PC-3 (cell line): ENCODE measurements around the gene POLR3E.

Experiments
- EZH2 ChIP-seq: fragments of 300-600 bp; sonication (generic); IDR thresholded peaks from one replicate; pipeline ENCODE4 v1.6.1; 2017; ENCODE audit warnings: antibody characterized with exemption, mild to moderate bottlenecking, low read length; ENCODE audit not compliant: unreplicated experiment
- EZH2phosphoT487 ChIP-seq: fragments of 300-600 bp; sonication (generic); IDR thresholded peaks from 2 replicates; pipeline ENCODE4 v1.6.1; 2018; ENCODE audit warnings: mild to moderate bottlenecking, antibody characterized with exemption, low read length, borderline replicate concordance
- TF ChIP-seq, protein P1 (sequence below): fragments of 300-600 bp; sonication (generic); conservative IDR thresholded peaks from 2 replicates; pipeline ENCODE4 v1.5.1; 2017; ENCODE audit warnings: antibody characterized with exemption, low read depth, mild to moderate bottlenecking, low read length

DNA sequence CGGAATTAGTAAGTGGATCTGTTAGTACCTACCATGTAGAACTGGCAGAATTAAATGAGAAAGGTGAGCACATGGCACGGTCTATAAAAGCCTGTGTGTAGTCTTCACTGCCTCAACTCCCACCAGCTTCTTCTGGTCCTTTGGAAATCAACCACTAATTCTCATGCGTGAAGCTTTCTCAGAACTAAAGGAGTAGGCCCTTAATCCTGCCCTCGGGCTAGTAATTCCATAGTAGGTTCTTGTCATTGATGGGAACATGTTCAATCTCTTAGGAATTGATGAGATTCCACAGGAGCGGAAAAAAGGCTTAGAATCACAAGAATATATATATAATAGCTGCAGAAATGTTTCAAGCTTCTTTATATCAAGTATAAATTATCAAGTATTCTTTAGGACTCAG, 55.5 kb downstream of the POLR3E start:
- TF ChIP-seq, protein P1, sequence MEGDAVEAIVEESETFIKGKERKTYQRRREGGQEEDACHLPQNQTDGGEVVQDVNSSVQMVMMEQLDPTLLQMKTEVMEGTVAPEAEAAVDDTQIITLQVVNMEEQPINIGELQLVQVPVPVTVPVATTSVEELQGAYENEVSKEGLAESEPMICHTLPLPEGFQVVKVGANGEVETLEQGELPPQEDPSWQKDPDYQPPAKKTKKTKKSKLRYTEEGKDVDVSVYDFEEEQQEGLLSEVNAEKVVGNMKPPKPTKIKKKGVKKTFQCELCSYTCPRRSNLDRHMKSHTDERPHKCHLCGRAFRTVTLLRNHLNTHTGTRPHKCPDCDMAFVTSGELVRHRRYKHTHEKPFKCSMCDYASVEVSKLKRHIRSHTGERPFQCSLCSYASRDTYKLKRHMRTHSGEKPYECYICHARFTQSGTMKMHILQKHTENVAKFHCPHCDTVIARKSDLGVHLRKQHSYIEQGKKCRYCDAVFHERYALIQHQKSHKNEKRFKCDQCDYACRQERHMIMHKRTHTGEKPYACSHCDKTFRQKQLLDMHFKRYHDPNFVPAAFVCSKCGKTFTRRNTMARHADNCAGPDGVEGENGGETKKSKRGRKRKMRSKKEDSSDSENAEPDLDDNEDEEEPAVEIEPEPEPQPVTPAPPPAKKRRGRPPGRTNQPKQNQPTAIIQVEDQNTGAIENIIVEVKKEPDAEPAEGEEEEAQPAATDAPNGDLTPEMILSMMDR = no peak
- TF ChIP-seq EZH2phosphoT487 = no peak
- TF ChIP-seq EZH2 = no peak
